SW 1271 (cell line): ENCODE data around the gene SHF.

Experiments used
- DNase-seq, 2 experiments: peaks; one replicate each; lab custom pipeline; 2025; lab: John Stamatoyannopoulos, UW

Gene SHF

GRCh38 chr15:45126535-45127158 is 61.1 kb downstream of the SHF start:
- no peak for DNase-seq

GRCh38 chr15:45123397-45123796 is 64.4 kb downstream of the SHF start:
- no peak for DNase-seq

GRCh38 chr15:45122719-45123118 is 65.0 kb downstream of the SHF start:
- DNase-seq: no peak

- DNase-seq: peak in 1 of 2 experiments; percentile 19
Measured at GRCh38 chr15:45121706-45122417, 65.9 kb downstream of the SHF start.

- DNase-seq: no peak
Measured at GRCh38 chr15:45121020-45121419, 66.7 kb downstream of the SHF start.

- no peak for DNase-seq
Measured at GRCh38 chr15:45120081-45120972, 67.4 kb downstream of the SHF start.

GRCh38 chr15:45118996-45119395 is 68.8 kb downstream of the SHF start:
- DNase-seq: no peak

- DNase-seq: peak; percentile 18 to 54
Measured at GRCh38 chr15:45118131-45118588, 69.6 kb downstream of the SHF start.

- no peak for DNase-seq
Measured at GRCh38 chr15:45117308-45118130, 70.2 kb downstream of the SHF start.
